ENCODE results near the gene KIF22.

DNA sequence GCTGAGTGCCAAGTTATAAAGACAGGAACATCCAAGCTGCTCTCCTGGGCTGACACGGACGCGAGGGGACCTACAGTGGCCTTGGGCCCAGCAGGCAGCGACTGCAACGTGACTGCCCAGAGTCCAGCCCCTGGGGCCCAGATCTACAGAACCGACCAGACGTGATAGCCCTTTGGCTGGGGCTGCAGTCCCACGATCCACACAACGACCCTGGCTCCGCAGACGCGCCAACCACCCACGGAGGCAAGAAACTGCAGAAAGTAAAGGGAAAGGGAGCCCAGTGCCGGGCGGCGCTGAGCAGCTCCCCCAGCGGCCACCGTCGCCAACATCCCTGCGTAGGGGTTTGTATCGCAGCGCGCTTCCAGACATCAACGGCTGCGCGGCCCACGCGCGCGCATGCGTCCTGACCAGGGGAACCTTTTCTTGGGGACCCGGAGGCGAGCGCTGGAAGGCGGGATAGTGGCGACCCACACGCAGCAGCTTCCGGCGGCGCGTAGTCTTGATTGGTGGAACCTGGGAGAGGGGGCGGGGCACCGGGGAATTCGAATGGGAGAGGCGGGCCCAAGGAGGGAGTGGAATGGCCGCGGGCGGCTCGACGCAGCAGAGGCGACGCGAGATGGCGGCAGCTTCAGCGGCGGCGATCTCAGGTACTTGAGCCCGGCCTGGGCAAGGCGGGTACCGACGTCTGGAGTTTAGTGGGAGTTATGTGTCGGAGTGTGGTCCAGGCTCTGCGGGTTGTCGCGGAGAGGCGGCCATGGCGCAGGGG is at the start of gene KIF22:
- TF ChIP-seq, protein P1, sequence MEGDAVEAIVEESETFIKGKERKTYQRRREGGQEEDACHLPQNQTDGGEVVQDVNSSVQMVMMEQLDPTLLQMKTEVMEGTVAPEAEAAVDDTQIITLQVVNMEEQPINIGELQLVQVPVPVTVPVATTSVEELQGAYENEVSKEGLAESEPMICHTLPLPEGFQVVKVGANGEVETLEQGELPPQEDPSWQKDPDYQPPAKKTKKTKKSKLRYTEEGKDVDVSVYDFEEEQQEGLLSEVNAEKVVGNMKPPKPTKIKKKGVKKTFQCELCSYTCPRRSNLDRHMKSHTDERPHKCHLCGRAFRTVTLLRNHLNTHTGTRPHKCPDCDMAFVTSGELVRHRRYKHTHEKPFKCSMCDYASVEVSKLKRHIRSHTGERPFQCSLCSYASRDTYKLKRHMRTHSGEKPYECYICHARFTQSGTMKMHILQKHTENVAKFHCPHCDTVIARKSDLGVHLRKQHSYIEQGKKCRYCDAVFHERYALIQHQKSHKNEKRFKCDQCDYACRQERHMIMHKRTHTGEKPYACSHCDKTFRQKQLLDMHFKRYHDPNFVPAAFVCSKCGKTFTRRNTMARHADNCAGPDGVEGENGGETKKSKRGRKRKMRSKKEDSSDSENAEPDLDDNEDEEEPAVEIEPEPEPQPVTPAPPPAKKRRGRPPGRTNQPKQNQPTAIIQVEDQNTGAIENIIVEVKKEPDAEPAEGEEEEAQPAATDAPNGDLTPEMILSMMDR (IDR thresholded peaks at IDR 0.05; ENCODE audit: low read length): peak; percentile 77
- TF ChIP-seq EZH2 (optimal IDR thresholded peaks at IDR 0.05; ENCODE audit: low read depth, low read length) (no peak), EZH2phosphoT487 (IDR thresholded peaks at IDR 0.05; ENCODE audit: low read length) (no peak)

Measured in MM.1S (cell line).